ENCODE data around the gene ZCCHC14. TPM values are rescaled to one million over a fixed set of nuclear protein-coding genes. Genes with fewer than 3 reads are reported as not detected.
"Not testable (repeated sequence)": the region's sequence is repeated elsewhere in the genome, so short reads cannot be mapped to it uniquely, and the experiment has no call there.

Gene ZCCHC14
- total RNA-seq, 2 donors from 2014 or later: 5.6 to 17.9 TPM

DNA sequence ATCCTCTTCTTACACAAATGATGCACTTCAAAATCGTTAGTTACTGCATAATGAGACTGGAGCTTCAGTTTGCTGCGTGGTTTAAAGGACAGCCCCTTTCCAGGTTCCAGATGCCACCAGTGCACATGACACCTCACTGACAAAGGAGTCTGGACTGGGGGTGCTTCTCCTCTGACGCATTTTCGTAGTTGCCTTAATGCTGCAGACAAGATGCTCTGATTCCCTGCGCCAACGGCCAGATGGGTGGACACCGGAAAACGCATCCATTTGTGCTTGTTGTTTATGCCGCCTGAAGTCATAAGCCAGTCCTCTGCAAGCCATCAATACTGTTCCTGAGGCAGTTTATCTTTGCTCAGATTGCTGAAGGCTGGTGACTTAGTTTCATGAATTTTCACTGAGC, 125.3 kb downstream of the ZCCHC14 start:
- H3K36me3 Mint-ChIP-seq: no peaks in the 10 kb centered on the region
- ATAC-seq (no peak), DNase-seq (ENCODE audit: low spot score in 2 of 2) (no peak)
- H3K27ac Mint-ChIP-seq: peak overlapping the region; percentile 36 to 65
- H3K9me3 Mint-ChIP-seq: no peaks in the 10 kb centered on the region

DNA sequence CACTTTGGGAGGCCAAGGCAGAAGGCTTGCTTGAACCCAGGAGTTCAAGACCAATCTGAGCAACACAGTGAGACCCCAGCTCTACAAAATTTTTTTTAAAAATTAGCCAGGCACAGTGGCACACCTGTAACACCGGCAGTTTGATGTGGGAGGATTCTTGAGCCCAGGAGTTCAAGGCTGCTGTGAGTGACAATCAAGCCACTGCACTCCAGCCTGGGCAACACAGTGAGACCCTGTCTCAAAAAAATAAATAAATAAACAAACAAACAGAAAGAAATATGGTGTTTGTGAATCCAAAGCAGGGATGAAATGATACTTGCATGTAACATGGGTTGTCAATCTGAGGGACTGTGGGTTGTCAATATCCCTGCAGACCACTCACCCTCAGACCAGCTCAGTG, 125.9 kb downstream of the ZCCHC14 start:
- DNase-seq (ENCODE audit: low spot score in 2 of 2): no peak
- H3K36me3 Mint-ChIP-seq: no peaks in the 10 kb centered on the region
- no peak for ATAC-seq
- H3K9me3 Mint-ChIP-seq: no peaks in the 10 kb centered on the region
- no peak overlapping the region for H3K27ac Mint-ChIP-seq

GRCh38 chr16:87366288-87366687, 126.5 kb downstream of the ZCCHC14 start:
- Mint-ChIP-seq H3K36me3 (no peaks in the 10 kb centered on the region), H3K27ac (peak overlapping the region; percentile 69 to 72), H3K9me3 (no peaks in the 10 kb centered on the region)
- DNase-seq (ENCODE audit: low spot score in 2 of 2): no peak
- no peak for ATAC-seq

DNA sequence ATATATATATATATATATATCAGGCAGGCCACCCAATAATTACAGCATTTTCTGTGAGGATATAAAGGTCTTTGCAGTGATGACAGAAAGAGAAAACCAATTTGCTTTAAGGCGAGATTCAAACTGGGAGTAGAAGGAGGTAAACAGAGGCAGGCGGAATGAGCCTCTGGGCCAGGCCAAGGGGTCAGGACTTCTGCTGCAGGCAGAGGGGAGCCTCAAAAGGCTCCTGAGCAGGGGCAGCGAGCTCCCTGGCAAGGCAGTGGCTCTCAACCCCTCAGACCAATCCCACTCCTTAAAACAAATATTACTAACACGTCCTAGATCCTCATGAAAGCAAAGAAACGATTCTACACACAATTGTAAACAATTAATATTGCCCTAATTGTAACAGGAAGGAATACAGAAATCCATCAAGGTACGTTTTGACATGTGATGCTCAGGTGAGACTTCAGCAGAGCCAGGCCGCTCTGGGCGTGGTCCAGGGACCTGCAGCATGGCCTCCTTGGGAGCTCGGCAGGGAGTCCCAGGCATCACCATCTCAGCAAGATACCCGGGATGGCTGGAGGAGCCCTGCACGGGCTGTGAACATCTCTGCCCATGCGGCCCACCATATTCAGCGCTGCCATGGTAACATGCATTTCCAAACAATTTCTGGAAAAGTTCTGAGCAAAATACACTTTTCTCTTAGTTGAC, 127.7 kb downstream of the ZCCHC14 start:
- Mint-ChIP-seq H3K36me3 (no peaks in the 10 kb centered on the region), H3K27ac (peak overlapping the region; percentile 13 to 69), H3K9me3 (no peaks in the 10 kb centered on the region)
- no peak for ATAC-seq
- no peak for DNase-seq (ENCODE audit: low spot score in 2 of 2)

- Mint-ChIP-seq H3K9me3 (no peaks in the 10 kb centered on the region), H3K36me3 (peaks cover 0 to 5% of the 10 kb centered on the region in 2 donors), H3K27ac (peak overlapping the region; percentile 17 to 57)
- ATAC-seq: peak in 1 of 2 donors; percentile 16
- DNase-seq (ENCODE audit: low spot score in 2 of 2): no peak
These were observed 128.9 kb downstream of the ZCCHC14 start for GRCh38 chr16:87363771-87364455.

- peak overlapping the region in 1 of 2 donors; percentile 17 for H3K27ac Mint-ChIP-seq
- DNase-seq (ENCODE audit: low spot score in 2 of 2); H3K36me3 Mint-ChIP-seq; ATAC-seq; H3K9me3 Mint-ChIP-seq: not testable (repeated sequence)
These were observed 129.8 kb downstream of the ZCCHC14 start for GRCh38 chr16:87362828-87363559.

GRCh38 chr16:87361916-87362619, 130.8 kb downstream of the ZCCHC14 start:
- no peak overlapping the region for H3K27ac Mint-ChIP-seq
- DNase-seq (ENCODE audit: low spot score in 2 of 2): no peak
- H3K36me3 Mint-ChIP-seq: peaks cover 0 to 5% of the 10 kb centered on the region in 2 donors
- no peaks in the 10 kb centered on the region for H3K9me3 Mint-ChIP-seq
- no peak for ATAC-seq

GRCh38 chr16:87360862-87361610, 131.8 kb downstream of the ZCCHC14 start:
- Mint-ChIP-seq H3K9me3 (no peaks in the 10 kb centered on the region), H3K36me3 (peaks cover 0 to 5% of the 10 kb centered on the region in 2 donors), H3K27ac (peak overlapping the region; percentile 60 to 67)
- ATAC-seq: no peak
- DNase-seq (ENCODE audit: low spot score in 2 of 2): no peak

GRCh38 chr16:87359121-87359520, 133.7 kb downstream of the ZCCHC14 start:
- no peak overlapping the region for H3K27ac Mint-ChIP-seq
- no peaks in the 10 kb centered on the region for H3K9me3 Mint-ChIP-seq
- no peak for ATAC-seq
- H3K36me3 Mint-ChIP-seq: peaks cover 0 to 5% of the 10 kb centered on the region in 2 donors
- no peak for DNase-seq (ENCODE audit: low spot score in 2 of 2)

GRCh38 chr16:87358696-87359095, 134.1 kb downstream of the ZCCHC14 start:
- H3K27ac Mint-ChIP-seq: no peak overlapping the region
- ATAC-seq (no peak), DNase-seq (ENCODE audit: low spot score in 2 of 2) (no peak)
- H3K9me3 Mint-ChIP-seq: no peaks in the 10 kb centered on the region
- H3K36me3 Mint-ChIP-seq: peaks cover 0 to 5% of the 10 kb centered on the region in 2 donors

- peak overlapping the region in 1 of 2 donors; percentile 4 for H3K27ac Mint-ChIP-seq
- no peak for ATAC-seq
- H3K36me3 Mint-ChIP-seq: peaks cover 0 to 5% of the 10 kb centered on the region in 2 donors
- no peaks in the 10 kb centered on the region for H3K9me3 Mint-ChIP-seq
- DNase-seq (ENCODE audit: low spot score in 2 of 2): no peak
These were observed 134.6 kb downstream of the ZCCHC14 start for GRCh38 chr16:87358250-87358649.

DNA sequence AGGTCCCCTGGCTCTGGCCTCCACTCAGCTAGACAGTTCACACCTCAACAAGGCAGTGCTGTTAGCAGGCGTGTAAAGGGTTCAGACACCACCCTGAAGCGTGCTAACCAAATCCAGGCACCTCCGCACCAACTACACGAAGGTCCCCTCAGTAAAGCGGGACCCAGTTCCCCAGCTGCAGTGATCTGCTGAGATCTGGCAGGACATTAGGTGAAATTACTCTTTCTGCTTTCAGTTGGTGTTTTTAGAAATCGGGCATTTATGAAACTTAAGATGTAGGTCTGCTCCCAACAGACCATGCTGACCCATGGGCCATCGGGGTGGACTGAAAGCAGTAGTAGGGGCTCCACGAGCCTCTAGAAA, 136.4 kb downstream of the ZCCHC14 start:
- DNase-seq (ENCODE audit: low spot score in 2 of 2) (no peak), ATAC-seq (no peak)
- Mint-ChIP-seq H3K9me3 (no peaks in the 10 kb centered on the region), H3K36me3 (peaks cover 0 to 5% of the 10 kb centered on the region in 2 donors), H3K27ac (peak overlapping the region in 1 of 2 donors; percentile 12)

Other genes with a start within 250 kb of the ZCCHC14 start
- gene C16orf95, start 175.6 kb downstream of the ZCCHC14 start, total RNA-seq: 10 to 100 TPM; 12.2 to 16.9 TPM
- 10 to 100 TPM; 25.3 to 36.0 TPM for gene FBXO31, start 109.2 kb downstream of the ZCCHC14 start, total RNA-seq
- gene MAP1LC3B, start 100.7 kb downstream of the ZCCHC14 start, total RNA-seq: 10 to 100 TPM; 64.7 to 83.4 TPM
- under 1 TPM in 1 of 2 donors, not detected in 1; 0.37 TPM for gene JPH3, start 109.5 kb upstream of the ZCCHC14 start, total RNA-seq

Measured in activated naive CD4-positive, alpha-beta T cell treated with anti-CD3 and anti-CD28 coated beads, Interleukin-2, amount 50 U/mL, for 72 hours (primary cell).